Smooth muscle cell (in vitro differentiated cells): ENCODE results near the gene ALG10. TPM values are rescaled to one million over a fixed set of nuclear protein-coding genes. Genes with fewer than 3 reads are reported as not detected.
"Not testable (repeated sequence)": the region's sequence is repeated elsewhere in the genome, so short reads cannot be mapped to it uniquely, and the experiment has no call there.

Experiments
- DNase-seq: peaks from one replicate; lab custom pipeline; 2025; ENCODE audit not compliant: unreplicated experiment; lab: John Stamatoyannopoulos, UW
- H2AFZ ChIP-seq: fragments of 200-600 bp; sonication (generic); 2 replicates; pipeline ENCODE4 v1.6.0; 2016; ENCODE audit warnings: antibody characterized with exemption, low read depth, mild to moderate bottlenecking
- H3F3A ChIP-seq: fragments of 200-600 bp; sonication (generic); 2 replicates; pipeline ENCODE4 v1.6.0; 2017; ENCODE audit warnings: antibody characterized with exemption, low read depth
- H3K27ac ChIP-seq: fragments of 200-600 bp; sonication (generic); 2 replicates; pipeline ENCODE4 v1.5.1; 2016; ENCODE audit warnings: low read depth, mild to moderate bottlenecking
- H3K27me3 ChIP-seq: fragments of 200-600 bp; sonication (generic); 2 replicates; pipeline ENCODE4 v1.6.1; 2016; ENCODE audit warnings: low read depth, mild to moderate bottlenecking
- H3K36me3 ChIP-seq: fragments of 200-600 bp; sonication (generic); 2 replicates; pipeline ENCODE4 v1.5.1; 2016; ENCODE audit warnings: low read depth
- H3K4me1 ChIP-seq: fragments of 200-600 bp; sonication (generic); 2 replicates; pipeline ENCODE4 v1.5.1; 2016; ENCODE audit warnings: low read depth
- H3K4me2 ChIP-seq: fragments of 200-600 bp; sonication (generic); 2 replicates; pipeline ENCODE4 v1.6.0; 2016; ENCODE audit warnings: mild to moderate bottlenecking
- H3K4me3 ChIP-seq: fragments of 200-600 bp; sonication (generic); 2 replicates; pipeline ENCODE4 v1.5.1; 2016; ENCODE audit warnings: mild to moderate bottlenecking
- H3K79me2 ChIP-seq: fragments of 200-600 bp; sonication (generic); 2 replicates; pipeline ENCODE4 v1.6.0; 2016; ENCODE audit warnings: low read depth, mild to moderate bottlenecking
- H3K9ac ChIP-seq: fragments of 200-600 bp; sonication (generic); 2 replicates; pipeline ENCODE4 v1.6.0; 2016; ENCODE audit warnings: low read depth
- H3K9me3 ChIP-seq: fragments of 200-600 bp; sonication (generic); replicated peaks from 2 replicates; pipeline ENCODE4 v1.5.1; 2016; ENCODE audit warnings: low read depth
- H4K20me1 ChIP-seq: fragments of 200-600 bp; sonication (generic); 2 replicates; pipeline ENCODE4 v1.6.0; 2016; ENCODE audit warnings: low read depth
- WGBS: methylation state at CpG from one replicate; pipeline ENCODE4 v1.1.7; 2016; ENCODE audit warnings: low lambda C conversion rate; 5-methylcytosine and 5-hydroxymethylcytosine counted together
- polyA plus RNA-seq: library from polyadenylated mRNA; unstranded; fragments of >200 nt; fragmentation: Nextera tagmentation; extraction: Ambion mirVana; gene quantifications from 2 replicates; pipeline ENCODE4 v1.2.1, GENCODE V29; 2016
- total RNA-seq: library from RNA; depleted of rRNA; stranded (reverse); fragments of >200 nt; gene quantifications from 2 replicates; pipeline ENCODE4 v1.2.3, GENCODE V29; 2014
- TF ChIP-seq, protein P1 (sequence below): fragments of 200-600 bp; sonication (generic); IDR thresholded peaks from 2 replicates; pipeline ENCODE4 v1.5.1; 2017; ENCODE audit warnings: borderline replicate concordance, mild to moderate bottlenecking, antibody characterized with exemption; ENCODE audit not compliant: insufficient read depth, poor library complexity, severe bottlenecking

The ALG10 gene
- total and polyA plus RNA-seq, 2 experiments from 2014 or later, result 0.51 to 10.9 TPM

DNA sequence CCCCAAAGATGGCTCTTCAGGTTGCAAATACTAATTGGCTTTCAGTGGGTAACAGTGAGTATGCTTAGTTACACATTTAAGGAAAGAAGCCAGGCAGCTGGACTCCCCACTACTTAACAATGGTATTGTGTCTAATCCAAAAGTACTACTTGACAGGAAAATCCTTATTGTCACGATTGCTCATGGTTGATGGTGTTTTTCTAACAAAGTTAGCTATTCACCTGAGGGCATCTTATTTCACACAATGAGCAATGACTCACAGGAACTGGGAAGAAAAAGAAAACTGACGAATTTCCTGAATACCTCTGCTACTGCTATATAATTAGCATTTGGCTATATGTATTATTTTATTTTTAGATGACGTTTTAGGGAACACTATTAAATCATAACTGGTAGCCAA, 33.4 kb upstream of the ALG10 start:
- H3K9me3 ChIP-seq, result no peaks in the 10 kb centered on the region
- no peak overlapping the region for H3K27ac ChIP-seq
- no peak for DNase-seq
- no peak overlapping the region for H3K4me2 ChIP-seq
- no peaks in the 10 kb centered on the region for H3K79me2 ChIP-seq
- TF ChIP-seq, protein P1, sequence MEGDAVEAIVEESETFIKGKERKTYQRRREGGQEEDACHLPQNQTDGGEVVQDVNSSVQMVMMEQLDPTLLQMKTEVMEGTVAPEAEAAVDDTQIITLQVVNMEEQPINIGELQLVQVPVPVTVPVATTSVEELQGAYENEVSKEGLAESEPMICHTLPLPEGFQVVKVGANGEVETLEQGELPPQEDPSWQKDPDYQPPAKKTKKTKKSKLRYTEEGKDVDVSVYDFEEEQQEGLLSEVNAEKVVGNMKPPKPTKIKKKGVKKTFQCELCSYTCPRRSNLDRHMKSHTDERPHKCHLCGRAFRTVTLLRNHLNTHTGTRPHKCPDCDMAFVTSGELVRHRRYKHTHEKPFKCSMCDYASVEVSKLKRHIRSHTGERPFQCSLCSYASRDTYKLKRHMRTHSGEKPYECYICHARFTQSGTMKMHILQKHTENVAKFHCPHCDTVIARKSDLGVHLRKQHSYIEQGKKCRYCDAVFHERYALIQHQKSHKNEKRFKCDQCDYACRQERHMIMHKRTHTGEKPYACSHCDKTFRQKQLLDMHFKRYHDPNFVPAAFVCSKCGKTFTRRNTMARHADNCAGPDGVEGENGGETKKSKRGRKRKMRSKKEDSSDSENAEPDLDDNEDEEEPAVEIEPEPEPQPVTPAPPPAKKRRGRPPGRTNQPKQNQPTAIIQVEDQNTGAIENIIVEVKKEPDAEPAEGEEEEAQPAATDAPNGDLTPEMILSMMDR, result no peak
- H3K4me1 ChIP-seq, result no peaks in the 10 kb centered on the region
- no peak overlapping the region for H3K9ac ChIP-seq
- 56% methylated on average over 3 of the region's 3 CpGs for WGBS
- H3K27me3 ChIP-seq, result no peaks in the 10 kb centered on the region
- H3K36me3 ChIP-seq, result no peaks in the 10 kb centered on the region
- no peaks in the 10 kb centered on the region for H3F3A ChIP-seq
- no peak overlapping the region for H3K4me3 ChIP-seq
- no peaks in the 10 kb centered on the region for H4K20me1 ChIP-seq
- H2AFZ ChIP-seq, result no peak overlapping the region

DNA sequence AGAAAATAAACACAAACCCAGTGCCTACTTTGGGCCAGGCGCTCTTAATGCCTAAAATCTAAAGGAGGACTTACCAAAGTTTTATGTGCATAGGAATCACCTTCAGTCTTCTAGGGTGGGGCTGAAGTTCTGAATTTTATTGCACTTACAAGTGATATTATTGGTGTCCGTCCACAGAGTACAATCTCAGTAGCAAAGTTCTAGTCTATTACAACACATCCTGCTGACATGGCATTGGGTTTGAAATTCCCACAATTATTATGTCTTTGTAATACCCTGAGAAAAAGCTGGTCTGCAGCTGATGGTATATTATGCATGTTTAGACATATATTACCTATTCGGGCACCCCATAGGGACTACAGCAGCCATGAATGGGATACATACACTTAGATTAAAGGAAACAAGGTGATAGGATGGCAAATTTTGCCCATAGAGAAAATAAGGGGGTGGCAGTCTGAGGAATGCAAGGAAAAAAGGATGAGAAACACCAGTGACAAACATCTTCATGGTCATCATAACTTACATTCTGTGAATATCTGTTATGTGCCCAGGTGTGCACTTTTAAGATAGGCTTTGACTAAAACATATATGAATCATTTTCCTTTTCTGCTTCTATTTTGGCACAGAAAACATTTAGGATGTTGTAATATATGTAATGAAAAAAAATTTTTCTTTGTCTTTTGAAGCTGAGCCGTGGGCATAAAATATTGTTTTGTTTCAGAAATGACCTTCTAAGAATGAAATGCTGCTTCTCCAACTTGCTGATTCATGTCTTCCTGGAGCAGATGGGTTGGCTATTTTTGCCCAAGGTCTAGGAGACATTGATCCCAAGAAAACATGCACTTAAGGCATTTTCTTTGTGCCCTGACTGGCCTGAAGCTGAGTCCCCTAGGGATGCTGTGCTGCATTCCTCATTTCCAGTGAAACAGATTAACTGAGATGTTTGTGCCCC, 27.2 kb upstream of the ALG10 start:
- no peak overlapping the region for H3K27ac ChIP-seq

DNA sequence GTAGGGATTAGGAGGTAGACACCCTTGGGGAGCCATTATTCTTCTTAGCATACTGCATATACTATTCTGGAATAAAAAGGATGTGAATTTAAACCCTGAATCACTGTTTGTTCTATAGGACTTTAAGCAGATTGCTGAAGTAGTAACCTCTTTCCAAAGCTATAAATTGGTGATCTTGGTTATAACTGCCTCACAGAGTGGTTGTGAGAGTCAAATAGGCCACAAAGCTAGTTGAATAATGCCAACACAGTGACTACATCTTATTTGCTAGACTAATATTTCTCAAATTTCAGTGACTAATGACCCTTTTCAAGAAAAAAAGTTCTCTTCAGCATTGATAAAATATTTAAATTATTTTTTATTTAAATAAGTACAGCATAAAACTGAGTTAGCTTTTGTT, 13.5 kb upstream of the ALG10 start:
- not testable (repeated sequence) for H3K4me3 ChIP-seq, H3K9me3 ChIP-seq, H3K4me1 ChIP-seq, H2AFZ ChIP-seq, H3K9ac ChIP-seq, H3F3A ChIP-seq, H3K36me3 ChIP-seq, H3K4me2 ChIP-seq, DNase-seq, H3K27me3 ChIP-seq, H3K79me2 ChIP-seq, H3K27ac ChIP-seq, H4K20me1 ChIP-seq

More for the DNA sequence above, 27.2 kb upstream of the ALG10 start:
- Histone ChIP-seq H3K9ac (no peak overlapping the region), H3K79me2 (no peaks in the 10 kb centered on the region), H3K9me3 (no peaks in the 10 kb centered on the region), H3F3A (no peaks in the 10 kb centered on the region), H3K4me2 (no peak overlapping the region), H3K36me3 (no peaks in the 10 kb centered on the region), H4K20me1 (no peaks in the 10 kb centered on the region), H3K4me1 (no peaks in the 10 kb centered on the region), H2AFZ (no peak overlapping the region), H3K27me3 (no peaks in the 10 kb centered on the region), H3K4me3 (no peak overlapping the region)
- TF ChIP-seq, protein P1, result no peak
- no peak for DNase-seq
- WGBS, result 90% methylated on average over 4 of the region's 4 CpGs

DNA sequence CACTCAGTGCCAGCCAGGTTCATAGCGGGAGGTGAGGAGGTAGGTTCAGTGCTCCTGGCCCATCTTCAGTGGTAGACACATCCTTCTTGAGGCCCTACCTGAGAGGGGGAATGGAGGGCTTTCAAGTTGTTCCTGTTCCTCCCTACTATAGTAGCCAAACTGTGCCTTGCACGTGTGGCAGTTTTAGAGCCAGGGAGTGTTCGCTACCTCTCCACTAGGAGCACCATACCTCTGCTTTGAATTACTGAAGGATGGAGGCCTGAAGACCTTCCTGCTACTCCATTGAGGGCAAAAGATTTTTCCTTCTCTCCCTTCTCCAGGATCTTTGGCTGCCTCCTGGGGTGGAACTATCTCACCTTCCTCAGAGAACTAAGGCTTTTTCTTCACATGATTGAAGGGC, 5.9 kb upstream of the ALG10 start:
- Histone ChIP-seq H3K4me2 (no peak overlapping the region), H3K4me3 (no peak overlapping the region), H3K4me1 (no peaks in the 10 kb centered on the region), H3K27ac (no peak overlapping the region), H2AFZ (no peak overlapping the region), H3K79me2 (no peaks in the 10 kb centered on the region), H4K20me1 (no peaks in the 10 kb centered on the region), H3F3A (no peaks in the 10 kb centered on the region), H3K9me3 (no peaks in the 10 kb centered on the region), H3K27me3 (no peaks in the 10 kb centered on the region), H3K36me3 (no peaks in the 10 kb centered on the region), H3K9ac (no peak overlapping the region)
- 72% methylated on average over 3 of the region's 3 CpGs for WGBS
- TF ChIP-seq, protein P1, result no peak
- no peak for DNase-seq
